SHP77 treated with DMSO at 0.1 percent for 48 hours (cell line): Measurements from ENCODE around the gene HINFP.

Experiments used
- DNase-seq: peaks from one replicate; lab custom pipeline; 2025; lab: John Stamatoyannopoulos, UW

The HINFP gene, protein sequence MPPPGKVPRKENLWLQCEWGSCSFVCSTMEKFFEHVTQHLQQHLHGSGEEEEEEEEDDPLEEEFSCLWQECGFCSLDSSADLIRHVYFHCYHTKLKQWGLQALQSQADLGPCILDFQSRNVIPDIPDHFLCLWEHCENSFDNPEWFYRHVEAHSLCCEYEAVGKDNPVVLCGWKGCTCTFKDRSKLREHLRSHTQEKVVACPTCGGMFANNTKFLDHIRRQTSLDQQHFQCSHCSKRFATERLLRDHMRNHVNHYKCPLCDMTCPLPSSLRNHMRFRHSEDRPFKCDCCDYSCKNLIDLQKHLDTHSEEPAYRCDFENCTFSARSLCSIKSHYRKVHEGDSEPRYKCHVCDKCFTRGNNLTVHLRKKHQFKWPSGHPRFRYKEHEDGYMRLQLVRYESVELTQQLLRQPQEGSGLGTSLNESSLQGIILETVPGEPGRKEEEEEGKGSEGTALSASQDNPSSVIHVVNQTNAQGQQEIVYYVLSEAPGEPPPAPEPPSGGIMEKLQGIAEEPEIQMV

DNA sequence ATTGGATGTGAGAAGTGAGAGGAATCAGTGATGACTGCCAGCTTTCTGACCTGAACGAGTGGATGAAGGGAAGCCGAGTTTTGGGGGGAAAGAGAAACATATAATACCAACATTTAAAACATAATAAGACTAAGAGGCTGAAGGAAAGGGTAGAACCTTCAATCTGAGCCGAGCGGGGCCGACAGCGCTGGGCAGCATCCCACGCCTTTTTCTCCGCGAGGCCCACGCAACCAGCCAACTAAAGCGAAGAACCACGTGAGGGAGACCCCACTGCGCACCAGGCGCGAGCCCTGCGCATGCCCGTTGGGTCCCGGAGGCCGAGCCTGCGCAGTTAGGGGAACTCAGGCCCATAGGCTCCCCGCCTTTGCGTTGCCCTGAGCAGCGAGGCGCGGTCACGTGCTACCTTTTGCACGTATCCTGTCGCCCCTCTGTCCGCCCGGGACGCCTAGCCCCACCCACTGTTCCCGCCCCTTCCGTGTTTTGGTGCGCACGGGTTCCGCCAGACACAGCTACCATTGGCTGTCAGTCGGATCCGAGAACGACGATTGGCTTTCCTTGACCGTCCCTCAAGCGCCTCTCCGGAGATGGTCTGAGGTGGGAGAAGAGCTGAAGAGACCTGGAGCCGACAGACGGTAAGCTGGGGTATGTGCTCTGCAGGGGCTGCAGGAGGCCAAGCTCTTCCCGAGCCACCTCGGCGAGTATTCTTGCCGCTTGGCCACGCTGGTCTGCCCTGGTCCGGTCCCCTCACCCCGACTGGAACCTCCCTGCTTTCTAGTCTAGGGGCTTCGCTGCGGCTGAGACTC is at the start of gene HINFP:
Gene HINFP, plus strand, starts transcription at position 573 of the 803 bp plus-strand sequence. CDS start 5,365 bp downstream, outside the sequence.
- DNase-seq: peak; percentile 96

DNA sequence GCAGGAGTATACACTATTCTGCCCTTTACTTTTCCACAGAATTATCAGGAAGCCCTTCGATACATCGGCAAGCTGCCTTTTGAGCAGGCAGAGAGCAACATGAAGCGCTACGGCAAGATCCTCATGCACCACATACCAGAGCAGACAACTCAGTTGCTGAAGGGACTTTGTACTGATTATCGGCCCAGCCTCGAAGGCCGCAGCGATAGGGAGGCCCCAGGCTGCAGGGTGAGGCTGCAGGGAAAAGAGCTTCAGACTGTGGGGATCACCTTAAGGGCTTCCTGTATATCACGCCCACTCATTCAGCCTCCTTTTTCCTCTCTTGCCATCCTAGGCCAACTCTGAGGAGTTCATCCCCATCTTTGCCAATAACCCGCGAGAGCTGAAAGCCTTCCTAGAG is 43.5 kb upstream of the HINFP start:
- no peak for DNase-seq

DNA sequence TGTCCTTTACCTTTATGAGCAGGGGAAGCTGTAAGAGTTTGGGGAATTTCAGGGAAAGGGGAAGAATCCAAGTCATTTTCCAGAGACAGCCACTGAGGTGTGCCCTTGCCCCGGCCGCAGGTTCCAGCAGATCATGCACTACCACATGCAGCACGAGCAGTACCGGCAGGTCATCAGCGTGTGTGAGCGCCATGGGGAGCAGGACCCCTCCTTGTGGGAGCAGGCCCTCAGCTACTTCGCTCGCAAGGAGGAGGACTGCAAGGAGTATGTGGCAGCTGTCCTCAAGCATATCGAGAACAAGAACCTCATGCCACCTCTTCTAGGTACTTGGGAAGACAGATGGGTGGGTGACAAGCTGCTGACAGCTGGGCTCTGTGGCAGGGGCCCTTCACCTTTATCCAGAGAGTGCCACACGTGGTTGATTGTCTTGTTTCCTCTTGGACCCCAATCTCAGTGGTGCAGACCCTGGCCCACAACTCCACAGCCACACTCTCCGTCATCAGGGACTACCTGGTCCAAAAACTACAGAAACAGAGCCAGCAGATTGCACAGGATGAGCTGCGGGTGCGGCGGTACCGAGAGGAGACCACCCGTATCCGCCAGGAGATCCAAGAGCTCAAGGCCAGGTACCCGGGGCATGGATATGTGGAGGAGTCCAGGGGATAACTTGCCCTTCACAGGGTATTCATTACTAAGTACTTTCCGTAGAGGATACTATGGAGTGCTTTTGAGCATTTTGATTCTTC is 42.5 kb upstream of the HINFP start:
- DNase-seq: no peak

GRCh38 chr11:119081682-119082260 is 39.6 kb upstream of the HINFP start:
- DNase-seq: no peak

DNA sequence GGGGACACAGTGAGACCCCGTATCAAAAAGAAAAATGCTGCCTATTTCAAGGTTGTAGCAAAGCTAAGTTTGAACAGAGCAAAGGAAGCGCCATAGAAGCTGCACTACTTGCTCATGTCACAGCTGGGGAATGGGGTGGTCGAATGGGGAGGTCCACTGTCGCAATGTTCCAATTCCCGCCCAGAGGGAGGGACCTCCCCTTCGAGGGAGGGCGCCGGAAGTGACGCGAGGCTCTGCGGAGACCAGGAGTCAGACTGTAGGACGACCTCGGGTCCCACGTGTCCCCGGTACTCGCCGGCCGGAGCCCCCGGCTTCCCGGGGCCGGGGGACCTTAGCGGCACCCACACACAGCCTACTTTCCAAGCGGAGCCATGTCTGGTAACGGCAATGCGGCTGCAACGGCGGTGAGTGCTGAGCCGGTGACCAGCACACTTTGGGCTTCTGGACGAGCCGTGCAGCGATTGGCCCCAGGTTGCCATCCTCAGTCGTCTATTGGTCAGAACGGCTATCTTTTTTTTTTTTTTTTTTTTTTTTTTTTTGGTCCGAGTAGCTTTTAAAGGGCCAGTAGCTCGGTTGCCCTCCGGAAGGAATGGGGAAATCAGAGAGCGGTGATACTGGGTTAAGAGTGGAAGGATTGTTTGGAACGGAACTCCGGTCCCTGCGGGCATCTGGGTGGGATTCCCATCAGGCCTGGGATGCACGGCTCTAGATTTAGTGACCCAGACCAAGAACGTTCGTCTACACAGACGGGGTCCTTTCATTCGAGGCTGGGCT is 36.5 kb upstream of the HINFP start, which contains the start of gene HMBS:
Gene HMBS, plus strand, starts transcription at position 219 of the 774 bp plus-strand sequence. Its CDS starts 153 bp downstream, at position 372.
- peak; percentile 96 for DNase-seq

DNA sequence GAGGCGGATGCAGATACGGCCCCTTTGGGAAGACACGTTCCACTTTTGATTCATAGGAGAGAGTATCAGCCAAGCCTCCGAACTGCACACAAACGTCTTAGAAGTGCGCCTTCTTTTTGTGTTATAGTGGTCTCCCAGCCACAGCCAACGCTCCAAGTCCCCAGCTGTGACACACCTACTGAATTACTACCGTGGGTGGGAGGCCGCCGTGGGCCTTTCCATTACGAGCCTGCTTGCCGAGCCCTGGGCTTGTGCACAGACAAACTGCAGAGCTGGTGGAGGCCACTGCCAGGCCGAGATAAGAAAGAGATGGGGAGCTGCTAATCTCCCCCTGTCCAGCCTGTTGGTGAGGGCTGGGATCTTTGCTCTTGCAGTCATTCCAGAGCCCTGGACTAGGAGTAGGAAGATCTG is 35.9 kb upstream of the HINFP start:
- DNase-seq: no peak

DNA sequence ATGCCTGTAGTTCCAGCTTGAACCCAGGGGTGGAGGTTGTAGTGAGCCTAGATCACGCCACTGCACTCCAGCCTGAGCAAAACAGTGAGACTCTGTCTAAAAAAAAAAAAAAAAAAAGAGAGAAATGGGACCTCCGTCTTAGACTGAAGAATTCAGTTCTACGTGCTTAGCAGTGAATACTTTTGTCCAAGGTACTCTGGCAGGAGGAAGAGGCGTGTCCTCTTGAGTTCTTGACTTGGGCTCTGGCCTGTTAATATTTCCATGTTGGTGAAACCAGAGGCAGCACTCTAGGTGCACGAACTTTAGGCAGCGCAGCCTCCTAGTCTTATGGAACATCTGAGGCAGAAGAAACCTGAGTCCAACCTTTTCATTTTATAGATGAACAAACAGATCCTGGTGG is 34.3 kb upstream of the HINFP start:
- no peak for DNase-seq

GRCh38 chr11:119087747-119088241 is 33.6 kb upstream of the HINFP start:
- no peak for DNase-seq

- no peak for DNase-seq
Measured at GRCh38 chr11:119088406-119088805, 33.0 kb upstream of the HINFP start.

- no peak for DNase-seq
Measured at GRCh38 chr11:119089319-119089718, 32.1 kb upstream of the HINFP start.

GRCh38 chr11:119091178-119091577 is 30.2 kb upstream of the HINFP start:
- DNase-seq: no peak

DNA sequence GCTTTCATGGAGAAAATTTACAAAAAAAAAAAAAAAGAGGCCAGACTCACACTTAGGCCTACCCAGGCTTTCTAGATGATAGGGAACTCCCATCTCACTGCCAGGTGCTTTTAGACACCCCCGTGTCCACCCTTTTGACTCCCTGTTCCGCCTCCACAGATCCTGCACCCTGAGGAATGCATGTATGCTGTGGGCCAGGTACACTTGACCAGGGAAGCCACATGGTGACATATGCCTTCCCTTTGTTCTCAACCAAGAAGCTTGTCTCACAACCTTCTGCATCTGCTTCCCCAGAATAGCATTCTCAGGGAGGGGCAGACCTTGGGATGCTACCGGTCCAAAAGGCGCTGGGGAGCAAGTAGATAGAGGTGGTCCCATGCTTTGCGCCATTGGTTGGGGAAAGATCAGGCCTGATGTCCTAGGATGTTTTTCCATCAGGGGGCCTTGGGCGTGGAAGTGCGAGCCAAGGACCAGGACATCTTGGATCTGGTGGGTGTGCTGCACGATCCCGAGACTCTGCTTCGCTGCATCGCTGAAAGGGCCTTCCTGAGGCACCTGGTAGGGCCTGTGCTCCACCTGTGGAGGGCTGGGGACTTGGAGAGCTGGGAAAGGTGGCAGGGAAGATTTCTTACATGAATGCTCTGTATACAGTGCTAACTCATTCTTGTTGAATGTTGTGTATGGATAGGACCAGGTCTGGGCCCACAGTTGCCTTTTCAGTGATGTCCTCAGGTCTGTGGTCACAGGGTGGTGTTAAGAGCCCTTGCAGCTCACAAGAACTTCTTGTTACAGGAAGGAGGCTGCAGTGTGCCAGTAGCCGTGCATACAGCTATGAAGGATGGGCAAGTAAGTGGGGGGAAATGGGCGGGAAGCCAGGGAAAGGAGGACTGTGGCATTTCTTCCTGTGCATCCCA is 29.2 kb upstream of the HINFP start:
- no peak for DNase-seq

DNA sequence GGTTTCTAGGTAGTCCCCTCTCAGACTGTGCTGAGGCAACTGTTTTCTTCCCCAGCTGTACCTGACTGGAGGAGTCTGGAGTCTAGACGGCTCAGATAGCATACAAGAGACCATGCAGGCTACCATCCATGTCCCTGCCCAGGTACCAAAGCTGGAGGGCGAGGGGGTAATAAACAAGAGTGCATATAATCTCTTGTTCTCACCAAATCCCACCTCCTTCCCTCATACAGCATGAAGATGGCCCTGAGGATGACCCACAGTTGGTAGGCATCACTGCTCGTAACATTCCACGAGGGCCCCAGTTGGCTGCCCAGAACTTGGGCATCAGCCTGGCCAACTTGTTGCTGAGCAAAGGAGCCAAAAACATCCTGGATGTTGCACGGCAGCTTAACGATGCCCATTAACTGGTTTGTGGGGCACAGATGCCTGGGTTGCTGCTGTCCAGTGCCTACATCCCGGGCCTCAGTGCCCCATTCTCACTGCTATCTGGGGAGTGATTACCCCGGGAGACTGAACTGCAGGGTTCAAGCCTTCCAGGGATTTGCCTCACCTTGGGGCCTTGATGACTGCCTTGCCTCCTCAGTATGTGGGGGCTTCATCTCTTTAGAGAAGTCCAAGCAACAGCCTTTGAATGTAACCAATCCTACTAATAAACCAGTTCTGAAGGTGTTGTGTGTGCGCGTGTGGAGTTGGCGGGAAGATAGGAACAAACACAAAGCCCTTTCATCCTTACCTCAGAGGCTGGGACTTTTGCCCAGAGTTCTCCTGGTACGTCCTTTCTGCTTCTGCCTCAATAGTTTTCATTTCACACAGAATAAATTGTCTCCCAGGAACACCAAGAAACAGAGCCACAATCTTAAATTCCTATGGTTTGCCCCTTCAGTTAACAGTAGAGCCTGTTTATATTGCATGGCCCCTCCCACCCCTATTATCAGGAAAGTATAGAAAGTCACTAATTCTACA is 28.2 kb upstream of the HINFP start:
- no peak for DNase-seq

DNA sequence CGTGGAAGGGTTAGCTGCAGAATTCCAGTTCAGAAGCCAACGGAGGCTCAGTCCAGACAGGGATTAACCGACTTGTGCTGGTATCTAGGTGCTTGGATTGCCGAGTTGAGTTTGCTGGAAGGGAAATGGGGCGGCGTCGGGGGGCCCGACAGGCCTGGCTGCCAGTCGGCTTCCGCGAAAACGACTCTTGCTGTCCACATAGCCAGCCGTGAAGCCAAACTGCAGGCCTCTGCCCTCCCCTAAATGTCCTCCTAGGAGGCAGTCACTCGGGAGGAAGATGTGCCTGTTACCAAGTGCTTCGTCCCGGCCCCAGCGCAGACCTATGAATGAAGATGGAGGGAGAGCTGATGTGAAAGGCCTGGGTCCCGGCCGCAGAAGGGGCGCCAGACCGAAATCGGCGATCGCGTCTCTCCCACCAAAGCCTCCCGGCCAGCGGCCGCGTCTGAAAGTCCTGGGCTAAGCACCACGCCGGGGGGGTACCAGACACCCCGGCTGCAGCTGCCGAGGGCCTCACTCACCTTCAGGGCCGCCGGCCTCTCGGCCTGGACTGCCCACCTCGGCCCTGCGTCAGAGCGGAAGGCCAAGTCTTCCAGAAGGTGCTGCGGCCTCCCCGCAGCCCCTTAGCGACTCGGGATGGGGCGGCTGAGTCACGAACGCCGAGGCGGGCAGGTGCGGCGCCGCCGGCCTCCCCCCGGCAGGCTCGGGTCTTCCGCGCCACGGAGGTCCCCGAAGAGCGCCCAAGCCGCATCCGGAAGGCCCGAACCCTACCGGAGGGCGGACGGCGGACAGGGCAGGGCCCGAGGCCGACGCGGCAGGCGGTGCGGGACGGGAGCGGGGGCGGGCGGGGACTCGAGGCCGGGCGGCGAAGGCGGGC is 27.2 kb upstream of the HINFP start:
- no peak for DNase-seq

DNA sequence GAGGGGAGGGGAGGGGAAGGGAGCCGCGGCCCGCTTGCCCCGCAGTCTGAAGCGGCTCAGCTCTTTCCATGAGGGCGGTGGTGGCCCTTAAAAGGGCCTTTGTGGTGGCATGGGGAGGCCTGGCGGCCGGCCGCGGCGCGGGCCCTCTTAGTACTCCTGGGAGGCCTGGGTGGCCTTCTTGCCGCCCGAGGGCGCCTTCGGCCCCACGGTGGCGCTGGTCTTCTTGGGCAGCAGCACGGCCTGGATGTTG is 26.6 kb upstream of the HINFP start:
- DNase-seq: no peak

GRCh38 chr11:119095066-119095880 is 26.1 kb upstream of the HINFP start:
- peak; percentile 98 for DNase-seq

GRCh38 chr11:119099711-119100110 is 21.7 kb upstream of the HINFP start:
- no peak for DNase-seq
